Measurements from ENCODE around the gene UNC13C.

UNC13C gene

GRCh38 chr15:54644796-54645195 lies 666.6 kb downstream of the UNC13C start:
- DNase-seq (ENCODE audit: low read depth), result no peak

GRCh38 chr15:54659646-54660045 lies 681.4 kb downstream of the UNC13C start:
- DNase-seq (ENCODE audit: low read depth), result no peak

GRCh38 chr15:54660356-54660755 lies 682.1 kb downstream of the UNC13C start:
- DNase-seq (ENCODE audit: low read depth), result no peak

- no peak for DNase-seq (ENCODE audit: low read depth)
Measured at GRCh38 chr15:54675241-54675640, 697.0 kb downstream of the UNC13C start.

- DNase-seq (ENCODE audit: low read depth), result no peak
Measured at GRCh38 chr15:54681584-54681983, 703.3 kb downstream of the UNC13C start.
